ENCODE measurements around the gene PVR.
"Not testable (repeated sequence)": the region's sequence is repeated elsewhere in the genome, so short reads cannot be mapped to it uniquely, and the experiment has no call there.

PVR gene

GRCh38 chr19:44645407-44646048, 1.8 kb downstream of the PVR start:
- no peak for DNase-seq (ENCODE audit: low read depth in 2 of 2)

GRCh38 chr19:44646049-44646416, 2.3 kb downstream of the PVR start:
- DNase-seq (ENCODE audit: low read depth in 2 of 2), result no peak

GRCh38 chr19:44647144-44647543, 3.4 kb downstream of the PVR start:
- no peak for DNase-seq (ENCODE audit: low read depth in 2 of 2)

GRCh38 chr19:44648631-44649251, 5.0 kb downstream of the PVR start:
- no peak for DNase-seq (ENCODE audit: low read depth in 2 of 2)

- DNase-seq (ENCODE audit: low read depth in 2 of 2), result no peak
Observed at GRCh38 chr19:44649578-44650145, 6.0 kb downstream of the PVR start.

GRCh38 chr19:44653343-44653742, 9.6 kb downstream of the PVR start:
- DNase-seq (ENCODE audit: low read depth in 2 of 2), result no peak

GRCh38 chr19:44653977-44654774, 10.5 kb downstream of the PVR start:
- peak; percentile 34 to 39 for DNase-seq (ENCODE audit: low read depth in 2 of 2)

- DNase-seq (ENCODE audit: low read depth in 2 of 2), result peak; percentile 38 to 50
Observed at GRCh38 chr19:44657211-44657921, 13.7 kb downstream of the PVR start.

- no peak for DNase-seq (ENCODE audit: low read depth in 2 of 2)
Observed at GRCh38 chr19:44658069-44658733, 14.5 kb downstream of the PVR start.

GRCh38 chr19:44660081-44660480, 16.4 kb downstream of the PVR start:
- no peak for DNase-seq (ENCODE audit: low read depth in 2 of 2)

GRCh38 chr19:44661205-44661604, 17.5 kb downstream of the PVR start:
- no peak for DNase-seq (ENCODE audit: low read depth in 2 of 2)

- DNase-seq (ENCODE audit: low read depth in 2 of 2), result no peak
Observed at GRCh38 chr19:44661904-44662303, 18.2 kb downstream of the PVR start.

GRCh38 chr19:44662691-44663385, 19.1 kb downstream of the PVR start:
- DNase-seq (ENCODE audit: low read depth in 2 of 2), result no peak

GRCh38 chr19:44663996-44664395, 20.3 kb downstream of the PVR start:
- no peak for DNase-seq (ENCODE audit: low read depth in 2 of 2)

GRCh38 chr19:44664976-44665375, 21.3 kb downstream of the PVR start:
- DNase-seq (ENCODE audit: low read depth in 2 of 2), result no peak

- no peak for DNase-seq (ENCODE audit: low read depth in 2 of 2)
Observed at GRCh38 chr19:44666852-44667556, 23.3 kb downstream of the PVR start.

- DNase-seq (ENCODE audit: low read depth in 2 of 2), result no peak
Observed at GRCh38 chr19:44668985-44669764, 25.5 kb downstream of the PVR start.

- not testable (repeated sequence) for DNase-seq (ENCODE audit: low read depth in 2 of 2)
Observed at GRCh38 chr19:44670027-44670426, 26.3 kb downstream of the PVR start.

GRCh38 chr19:44671400-44671799, 27.7 kb downstream of the PVR start, which contains the start of gene CEACAM19:
CEACAM19 (plus strand) TSS chr19:44671482; CDS start chr19:44671932, 450 bp downstream.
- no peak for DNase-seq (ENCODE audit: low read depth in 2 of 2)
